ENCODE data around the gene SLC6A11. TPM values are rescaled to one million over a fixed set of nuclear protein-coding genes. Genes with fewer than 3 reads are reported as not detected.

SLC6A11 gene
- total and polyA plus RNA-seq, 2 donors (not counting 3 experiments of a cell fraction or from before 2014, with no cell fraction given): not detected

GRCh38 chr3:10956986-10957385, 141.0 kb downstream of the SLC6A11 start:
- Histone ChIP-seq H2AFZ (ENCODE audit: low read depth, low read length) (no peak overlapping the region), H3K79me2 (ENCODE audit: control insufficient read depth, insufficient read depth, low read length) (no peaks in the 10 kb centered on the region), H3K4me1 (ENCODE audit: control insufficient read depth, extremely low read depth, insufficient read depth, low read length) (no peaks in the 10 kb centered on the region), H3K9me3 (replicated peaks; ENCODE audit: control insufficient read depth, insufficient read depth, low read length) (no peaks in the 10 kb centered on the region), H3K4me2 (ENCODE audit: insufficient read depth, low read length) (no peak overlapping the region), H3K27me3 (ENCODE audit: control insufficient read depth in 2 of 2, insufficient read depth in 2 of 2, low read length in 2 of 2) (no peaks in the 10 kb centered on the region), H3K4me3 (replicated peaks in 1 of 3; ENCODE audit: insufficient read depth in 1 of 3, low read depth in 1 of 3, low read length in 3 of 3) (no peak overlapping the region), H4K20me1 (replicated peaks; ENCODE audit: control insufficient read depth, extremely low read depth, insufficient read depth, low read length) (no peaks in the 10 kb centered on the region), H3K36me3 (ENCODE audit: control insufficient read depth in 2 of 2, extremely low read depth in 1 of 2, insufficient read depth in 2 of 2, low read length in 2 of 2) (no peaks in the 10 kb centered on the region), H3K9ac (replicated peaks; ENCODE audit: extremely low read depth, insufficient read depth, low read length) (no peak overlapping the region), H3K27ac (ENCODE audit: insufficient read depth, low read depth, low read length) (no peak overlapping the region), H3K9me1 (replicated peaks; ENCODE audit: control insufficient read depth, extremely low read depth, insufficient read depth, low read length) (no peaks in the 10 kb centered on the region)
- BruUV-seq (replicated peaks): no TSS peak
- ChIA-PET POLR2A (no interaction called here), CTCF (no interaction called here)
- no peak for FAIRE-seq
- DNase-seq (ENCODE audit: low read depth, low spot score): no peak
- dilution Hi-C loops (cut with MboI; ENCODE audit: extremely low pct_ligation_motif_present, low sequenced_read_pairs) (no loop called here), intact Hi-C loops (cut with micrococcal nuclease) (no loop called here)
- TF ChIP-seq POLR2A (IDR thresholded peaks at IDR 0.05; ENCODE audit: low read depth, low read length) (no peak), MAX (IDR thresholded peaks at IDR 0.05; ENCODE audit: insufficient read depth, insufficient read length) (no peak), JUN (IDR thresholded peaks at IDR 0.05; ENCODE audit: borderline replicate concordance, insufficient read depth, insufficient read length, low read depth) (no peak)

GRCh38 chr3:10957976-10958749, 142.1 kb downstream of the SLC6A11 start:
- H3K4me1 ChIP-seq (ENCODE audit: control insufficient read depth, extremely low read depth, insufficient read depth, low read length): no peaks in the 10 kb centered on the region
- intact Hi-C loops (cut with micrococcal nuclease): no loop called here
- no peak overlapping the region for H3K27ac ChIP-seq (ENCODE audit: insufficient read depth, low read depth, low read length)
- no peaks in the 10 kb centered on the region for H3K9me3 ChIP-seq (replicated peaks; ENCODE audit: control insufficient read depth, insufficient read depth, low read length)
- ChIA-PET POLR2A (no interaction called here), CTCF (interaction anchor here (1.0 kb wide), 1 partner anchor 12 kb away, joined by 3 read pairs; no protein-coding TSS in a partner anchor)
- no peaks in the 10 kb centered on the region for H3K79me2 ChIP-seq (ENCODE audit: control insufficient read depth, insufficient read depth, low read length)
- TF ChIP-seq POLR2AphosphoS5 (IDR thresholded peaks at IDR 0.05; ENCODE audit: insufficient read depth, low read depth, low read length) (no peak), GATA2 (IDR thresholded peaks at IDR 0.05; ENCODE audit: insufficient read depth, insufficient read length, low read depth, low read length) (no peak), JUN (IDR thresholded peaks at IDR 0.05; ENCODE audit: borderline replicate concordance, insufficient read depth, insufficient read length, low read depth) (no peak), POLR2A (IDR thresholded peaks at IDR 0.05; ENCODE audit: low read depth, low read length) (no peak), MYC (IDR thresholded peaks at IDR 0.05; ENCODE audit: low read depth, low read length) (no peak), CTCF (IDR thresholded peaks at IDR 0.05; ENCODE audit: extremely low read depth in 1 of 2, insufficient read depth in 1 of 2, low read depth in 1 of 2, low read length in 2 of 2) (no peak), FOS (IDR thresholded peaks at IDR 0.05; ENCODE audit: borderline replicate concordance, insufficient read depth, low read length) (no peak), EZH2 (IDR thresholded peaks at IDR 0.05; ENCODE audit: borderline replicate concordance, low read depth, low read length, severe bottlenecking) (no peak), MAX (IDR thresholded peaks at IDR 0.05; ENCODE audit: insufficient read depth, insufficient read length) (no peak)
- H4K20me1 ChIP-seq (replicated peaks; ENCODE audit: control insufficient read depth, extremely low read depth, insufficient read depth, low read length): no peaks in the 10 kb centered on the region
- no peak overlapping the region for H2AFZ ChIP-seq (ENCODE audit: low read depth, low read length)
- BruUV-seq (replicated peaks): no TSS peak
- dilution Hi-C loops (cut with MboI; ENCODE audit: extremely low pct_ligation_motif_present, low sequenced_read_pairs): no loop called here
- no peak overlapping the region for H3K9ac ChIP-seq (replicated peaks; ENCODE audit: extremely low read depth, insufficient read depth, low read length)
- H3K4me2 ChIP-seq (ENCODE audit: insufficient read depth, low read length): no peak overlapping the region
- no peak for DNase-seq (ENCODE audit: low read depth, low spot score)
- H3K27me3 ChIP-seq (ENCODE audit: control insufficient read depth in 2 of 2, insufficient read depth in 2 of 2, low read length in 2 of 2): no peaks in the 10 kb centered on the region
- no peaks in the 10 kb centered on the region for H3K36me3 ChIP-seq (ENCODE audit: control insufficient read depth in 2 of 2, extremely low read depth in 1 of 2, insufficient read depth in 2 of 2, low read length in 2 of 2)
- no peak for FAIRE-seq
- H3K9me1 ChIP-seq (replicated peaks; ENCODE audit: control insufficient read depth, extremely low read depth, insufficient read depth, low read length): no peaks in the 10 kb centered on the region
- no peak overlapping the region for H3K4me3 ChIP-seq (replicated peaks in 1 of 3; ENCODE audit: insufficient read depth in 1 of 3, low read depth in 1 of 3, low read length in 3 of 3)
